MM.1S (cell line): ENCODE data around the gene ELN.

Experiments
- DNase-seq: peaks from one replicate; pipeline ENCODE4 v3.0.0-alpha.2; 2015
- H2AFZ ChIP-seq: fragments of 300-600 bp; sonication (generic); 2 replicates; pipeline ENCODE4 v1.6.0; 2016; ENCODE audit warnings: antibody characterized with exemption, low read length
- H3F3A ChIP-seq: fragments of 300-600 bp; sonication (generic); 2 replicates; pipeline ENCODE4 v1.6.1; 2016; ENCODE audit warnings: mild to moderate bottlenecking, antibody characterized with exemption, low read length, moderate library complexity, mixed read lengths; ENCODE audit not compliant: insufficient read depth
- H3K27ac ChIP-seq: fragments of 300-600 bp; sonication (generic); 2 replicates; pipeline ENCODE4 v1.5.1; 2016; ENCODE audit warnings: mild to moderate bottlenecking, low read length
- H3K27me3 ChIP-seq: fragments of 300-600 bp; sonication (generic); replicated peaks from 2 replicates; pipeline ENCODE4 v1.6.0; 2016; ENCODE audit warnings: low read length; ENCODE audit not compliant: insufficient read depth
- H3K36me3 ChIP-seq: fragments of 300-600 bp; sonication (generic); replicated peaks from 2 replicates; pipeline ENCODE4 v1.6.1; 2016; ENCODE audit warnings: mild to moderate bottlenecking, low read length, mixed read lengths; ENCODE audit not compliant: insufficient read depth
- H3K4me1 ChIP-seq: fragments of 300-600 bp; sonication (generic); 2 replicates; pipeline ENCODE4 v1.6.1; 2016; ENCODE audit warnings: low read length, mixed read lengths
- H3K4me2 ChIP-seq: fragments of 300-600 bp; sonication (generic); 2 replicates; pipeline ENCODE4 v1.6.0; 2016; ENCODE audit warnings: low read depth, low read length
- H3K4me3 ChIP-seq: fragments of 300-600 bp; sonication (generic); 2 replicates; pipeline ENCODE4 v1.5.1; 2016; ENCODE audit warnings: low read length, mixed read lengths
- H3K79me2 ChIP-seq: fragments of 300-600 bp; sonication (generic); 2 replicates; pipeline ENCODE4 v1.6.1; 2016; ENCODE audit warnings: mixed run types, low read length, mixed read lengths
- H3K9ac ChIP-seq: fragments of 300-600 bp; sonication (generic); 2 replicates; pipeline ENCODE4 v1.6.1; 2016; ENCODE audit warnings: low read length, mixed read lengths
- H3K9me2 ChIP-seq: fragments of 300-600 bp; sonication (generic); replicated peaks from 2 replicates; pipeline ENCODE4 v1.6.1; 2016; ENCODE audit warnings: mild to moderate bottlenecking, low read length, mixed read lengths; ENCODE audit not compliant: insufficient read depth
- H3K9me3 ChIP-seq: fragments of 300-600 bp; sonication (generic); replicated peaks from 2 replicates; pipeline ENCODE4 v1.6.1; 2016; ENCODE audit warnings: mild to moderate bottlenecking, low read length, mixed read lengths; ENCODE audit not compliant: insufficient read depth
- H4K20me1 ChIP-seq: fragments of 300-600 bp; sonication (generic); 2 replicates; pipeline ENCODE4 v1.6.1; 2016; ENCODE audit warnings: mild to moderate bottlenecking, low read length, moderate library complexity, mixed read lengths; ENCODE audit not compliant: insufficient read depth
- EZH2 ChIP-seq: fragments of 300-600 bp; sonication (generic); optimal IDR thresholded peaks from 2 replicates; pipeline ENCODE3; 2017; ENCODE audit warnings: low read depth, mild to moderate bottlenecking, antibody characterized with exemption, low read length, mixed read lengths
- EZH2phosphoT487 ChIP-seq: fragments of 300-600 bp; sonication (generic); IDR thresholded peaks from 2 replicates; pipeline ENCODE4 v1.6.1; 2018; ENCODE audit warnings: antibody characterized with exemption, low read length
- TF ChIP-seq, protein P1 (sequence below): fragments of 300-600 bp; sonication (generic); IDR thresholded peaks from 2 replicates; pipeline ENCODE4 v1.5.1; 2016; ENCODE audit warnings: antibody characterized with exemption, low read length, mixed read lengths

Gene ELN

DNA sequence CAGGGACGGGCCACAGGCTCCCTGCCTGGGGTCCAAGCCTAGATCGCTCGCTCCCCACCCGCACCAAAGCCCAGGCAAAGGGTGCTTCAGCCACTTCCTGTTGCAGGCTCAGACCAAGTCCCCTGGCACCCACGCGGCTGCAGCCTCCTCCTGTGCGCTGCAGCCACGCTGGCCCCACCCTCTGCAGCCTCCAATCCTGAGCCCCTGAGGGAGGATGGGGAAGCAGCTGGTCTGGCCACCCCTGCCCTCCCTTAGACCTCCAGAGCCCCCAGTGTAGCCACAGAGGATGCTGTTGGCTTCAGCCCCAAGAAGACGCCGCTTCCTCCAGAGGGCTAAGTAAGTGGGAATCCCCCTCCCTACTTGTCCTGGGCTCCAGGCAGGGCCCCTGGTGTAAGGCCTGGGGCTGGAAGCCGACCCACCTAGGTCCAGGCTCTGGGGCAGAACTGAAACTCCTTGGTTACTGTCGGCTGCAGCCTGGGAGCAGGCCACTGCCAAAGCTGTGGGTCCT, 65.0 kb downstream of the ELN start:
- no peak overlapping the region for H3K9ac ChIP-seq
- H3K4me3 ChIP-seq: no peak overlapping the region
- no peaks in the 10 kb centered on the region for H3K36me3 ChIP-seq
- no peaks in the 10 kb centered on the region for H3K4me1 ChIP-seq
- no peak for DNase-seq
- H3K27ac ChIP-seq: no peak overlapping the region
- no peaks in the 10 kb centered on the region for H3K79me2 ChIP-seq
- no peaks in the 10 kb centered on the region for H3K27me3 ChIP-seq
- no peaks in the 10 kb centered on the region for H3K9me3 ChIP-seq
- no peak overlapping the region for H3K4me2 ChIP-seq
- H3K9me2 ChIP-seq: no peaks in the 10 kb centered on the region
- H2AFZ ChIP-seq: no peak overlapping the region
- no peaks in the 10 kb centered on the region for H3F3A ChIP-seq
- no peaks in the 10 kb centered on the region for H4K20me1 ChIP-seq
- TF ChIP-seq EZH2phosphoT487: no peak
- no peak for TF ChIP-seq EZH2
- TF ChIP-seq, protein P1, sequence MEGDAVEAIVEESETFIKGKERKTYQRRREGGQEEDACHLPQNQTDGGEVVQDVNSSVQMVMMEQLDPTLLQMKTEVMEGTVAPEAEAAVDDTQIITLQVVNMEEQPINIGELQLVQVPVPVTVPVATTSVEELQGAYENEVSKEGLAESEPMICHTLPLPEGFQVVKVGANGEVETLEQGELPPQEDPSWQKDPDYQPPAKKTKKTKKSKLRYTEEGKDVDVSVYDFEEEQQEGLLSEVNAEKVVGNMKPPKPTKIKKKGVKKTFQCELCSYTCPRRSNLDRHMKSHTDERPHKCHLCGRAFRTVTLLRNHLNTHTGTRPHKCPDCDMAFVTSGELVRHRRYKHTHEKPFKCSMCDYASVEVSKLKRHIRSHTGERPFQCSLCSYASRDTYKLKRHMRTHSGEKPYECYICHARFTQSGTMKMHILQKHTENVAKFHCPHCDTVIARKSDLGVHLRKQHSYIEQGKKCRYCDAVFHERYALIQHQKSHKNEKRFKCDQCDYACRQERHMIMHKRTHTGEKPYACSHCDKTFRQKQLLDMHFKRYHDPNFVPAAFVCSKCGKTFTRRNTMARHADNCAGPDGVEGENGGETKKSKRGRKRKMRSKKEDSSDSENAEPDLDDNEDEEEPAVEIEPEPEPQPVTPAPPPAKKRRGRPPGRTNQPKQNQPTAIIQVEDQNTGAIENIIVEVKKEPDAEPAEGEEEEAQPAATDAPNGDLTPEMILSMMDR: no peak

DNA sequence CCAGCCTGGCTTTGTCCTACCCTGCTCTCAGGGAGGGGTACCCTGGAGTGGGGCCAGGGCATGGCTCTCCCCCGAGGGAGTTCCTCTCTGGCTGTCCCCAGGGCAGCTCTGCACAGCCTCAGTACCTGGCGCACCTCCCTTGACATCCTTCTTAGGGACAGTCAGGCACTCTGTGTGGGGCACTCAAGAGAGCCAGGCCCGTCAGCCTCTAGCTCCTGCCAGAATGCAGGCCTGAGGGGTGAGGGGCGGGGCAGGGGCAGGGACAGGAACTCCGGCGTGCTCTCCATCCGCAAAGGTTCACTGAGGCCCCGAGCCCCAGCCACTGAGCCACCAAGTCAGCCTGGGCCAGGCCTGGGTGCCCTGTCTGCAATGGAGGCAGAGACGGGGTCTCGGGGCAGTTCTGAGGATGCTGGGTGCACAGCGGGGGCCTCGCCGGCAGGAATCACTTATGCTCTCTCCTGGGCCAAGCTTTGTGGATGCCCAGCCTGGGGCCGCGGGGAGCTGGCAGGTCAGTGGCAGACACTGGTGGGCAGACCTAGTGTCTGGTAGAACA, 65.8 kb downstream of the ELN start:
- H3K79me2 ChIP-seq: no peaks in the 10 kb centered on the region
- no peaks in the 10 kb centered on the region for H3K9me3 ChIP-seq
- H3K36me3 ChIP-seq: no peaks in the 10 kb centered on the region
- H3K27me3 ChIP-seq: no peaks in the 10 kb centered on the region
- no peaks in the 10 kb centered on the region for H3F3A ChIP-seq
- H4K20me1 ChIP-seq: no peaks in the 10 kb centered on the region
- H3K9me2 ChIP-seq: no peaks in the 10 kb centered on the region
- H3K4me2 ChIP-seq: no peak overlapping the region
- no peak overlapping the region for H2AFZ ChIP-seq
- DNase-seq: no peak
- H3K27ac ChIP-seq: no peak overlapping the region
- no peak overlapping the region for H3K9ac ChIP-seq
- TF ChIP-seq, protein P1: no peak
- TF ChIP-seq EZH2 (no peak), EZH2phosphoT487 (no peak)
- H3K4me3 ChIP-seq: no peak overlapping the region
- no peaks in the 10 kb centered on the region for H3K4me1 ChIP-seq

DNA sequence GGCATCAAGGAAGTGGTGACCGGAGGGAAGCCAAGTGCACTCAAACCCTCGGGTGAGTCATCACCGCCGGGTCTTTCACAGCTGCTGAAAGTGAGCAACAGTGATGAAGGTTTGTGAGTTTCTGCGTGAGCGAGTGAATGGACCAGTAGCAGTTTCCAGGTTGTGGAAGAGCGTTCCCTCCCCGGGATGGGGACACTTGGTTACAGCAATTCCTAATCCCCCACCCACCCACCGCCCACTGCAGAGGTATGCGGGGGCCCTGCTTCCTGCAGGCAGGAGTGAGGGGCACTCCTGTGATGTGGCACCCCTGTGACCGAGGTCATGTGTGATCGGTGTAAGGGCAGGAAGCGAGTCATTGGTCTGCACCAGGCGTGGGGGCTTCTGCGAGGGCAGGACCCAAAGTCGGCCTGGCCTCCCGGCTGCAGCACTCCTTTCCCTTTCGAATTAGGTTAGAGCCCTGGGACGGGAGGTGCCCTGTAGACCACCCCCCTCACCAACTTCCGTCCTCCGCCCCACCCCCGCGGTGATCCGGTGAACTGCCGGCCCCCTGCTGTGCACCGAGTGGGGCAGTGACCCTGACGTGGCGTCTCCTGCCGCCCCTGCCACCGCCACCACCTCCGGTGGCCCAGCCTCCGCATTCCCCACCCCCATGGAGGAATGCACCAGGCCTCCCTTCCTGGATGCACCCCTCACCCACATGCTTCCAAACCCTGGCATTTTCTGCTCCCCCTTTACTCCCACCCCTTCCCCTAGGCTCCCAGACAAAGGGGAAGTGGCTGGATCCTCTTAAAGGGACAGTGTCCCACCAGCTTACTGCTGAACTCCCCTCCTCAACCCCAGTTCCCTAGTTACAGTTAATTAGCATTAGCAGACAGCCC, 66.5 kb downstream of the ELN start:
- Histone ChIP-seq H3K4me1 (no peaks in the 10 kb centered on the region), H3K4me2 (no peak overlapping the region), H2AFZ (no peak overlapping the region), H3K9ac (no peak overlapping the region), H3K79me2 (no peaks in the 10 kb centered on the region), H3K9me3 (no peaks in the 10 kb centered on the region), H3F3A (no peaks in the 10 kb centered on the region), H3K27ac (no peak overlapping the region), H3K4me3 (no peak overlapping the region), H3K9me2 (no peaks in the 10 kb centered on the region), H3K27me3 (no peaks in the 10 kb centered on the region), H4K20me1 (no peaks in the 10 kb centered on the region), H3K36me3 (no peaks in the 10 kb centered on the region)
- no peak for DNase-seq
- TF ChIP-seq EZH2phosphoT487 (no peak), EZH2 (no peak)
- TF ChIP-seq, protein P1: no peak
